Endothelial cell of umbilical vein (primary cell): ENCODE results near the gene UBR7.
A peak's percentile ranks its signal among the peaks of the same experiment; 100 is the strongest.

Experiments
- CTCF ChIP-seq, 2 donors: IDR thresholded peaks; 1 replicate in 1 of 2; 2 replicates in 1 of 2; pipeline ENCODE4 v1.5.1; 2011; ENCODE audit warnings: low read length in 2 of 2, mild to moderate bottlenecking in 2 of 2, moderate library complexity in 2 of 2, control low read depth in 1 of 2, inconsistent platforms in 1 of 2, low read depth in 1 of 2; ENCODE audit not compliant: insufficient read depth in 1 of 2; ENCODE audit errors: extremely low read depth in 1 of 2
- EZH2 ChIP-seq: IDR thresholded peaks from 2 replicates; pipeline ENCODE4 v1.6.1; 2012; ENCODE audit warnings: borderline replicate concordance, low read depth, mild to moderate bottlenecking, moderate library complexity, low read length, inconsistent platforms; ENCODE audit not compliant: severe bottlenecking
- MAX ChIP-seq: IDR thresholded peaks from 2 replicates; pipeline ENCODE4 v1.6.1; 2011; ENCODE audit not compliant: insufficient read depth, insufficient read length
- POLR2A ChIP-seq: IDR thresholded peaks from 2 replicates; pipeline ENCODE4 v1.6.1; 2012; ENCODE audit warnings: low read depth, mild to moderate bottlenecking, control low read depth, low read length
- POLR2AphosphoS5 ChIP-seq: IDR thresholded peaks from 2 replicates; pipeline ENCODE4 v1.6.1; 2012; ENCODE audit warnings: low read depth, mild to moderate bottlenecking, control low read depth, low read length, moderate library complexity; ENCODE audit not compliant: insufficient read depth

GRCh38 chr14:93160353-93160801 is 46.7 kb upstream of the UBR7 start:
- TF ChIP-seq CTCF (IDR thresholded peaks at IDR 0.05; ENCODE audit: extremely low read depth in 1 of 2, insufficient read depth in 1 of 2, low read depth in 1 of 2, low read length in 2 of 2) (peak; percentile 13 to 28), POLR2A (no peak), EZH2 (no peak), POLR2AphosphoS5 (no peak), MAX (no peak)
